ENCODE measurements around the gene CIITA. TPM values are rescaled to one million over a fixed set of nuclear protein-coding genes. Genes with fewer than 3 reads are reported as not detected.

CIITA gene
- total RNA-seq, 4 donors from 2014 or later, result 14.0 to 20.1 (median 17.9) TPM

- DNase-seq (ENCODE audit: low spot score in 2 of 2), result no peak
- H3K4me3 ChIP-seq (ENCODE audit: low read depth, poor library complexity, severe bottlenecking), result no peak overlapping the region
- intact Hi-C loops (cut with DNase I; ENCODE audit: low total_unique reads), result no loop called here
- WGBS, 2 donors, result 78 to 88% methylated on average over 6 of the region's 6 CpGs
- TF ChIP-seq CTCF (IDR thresholded peaks at IDR 0.05), result no peak
- TF ChIP-seq POLR2A (IDR thresholded peaks at IDR 0.05), result no peak
Observed at GRCh38 chr16:10867199-10867598, 9.8 kb upstream of the CIITA start.

GRCh38 chr16:10868104-10868595 is 8.9 kb upstream of the CIITA start:
- H3K4me3 ChIP-seq (ENCODE audit: low read depth, poor library complexity, severe bottlenecking), result no peak overlapping the region
- intact Hi-C loops (cut with DNase I; ENCODE audit: low total_unique reads), result no loop called here
- 69 to 73% methylated on average over 6 of the region's 6 CpGs for WGBS, 2 donors

DNA sequence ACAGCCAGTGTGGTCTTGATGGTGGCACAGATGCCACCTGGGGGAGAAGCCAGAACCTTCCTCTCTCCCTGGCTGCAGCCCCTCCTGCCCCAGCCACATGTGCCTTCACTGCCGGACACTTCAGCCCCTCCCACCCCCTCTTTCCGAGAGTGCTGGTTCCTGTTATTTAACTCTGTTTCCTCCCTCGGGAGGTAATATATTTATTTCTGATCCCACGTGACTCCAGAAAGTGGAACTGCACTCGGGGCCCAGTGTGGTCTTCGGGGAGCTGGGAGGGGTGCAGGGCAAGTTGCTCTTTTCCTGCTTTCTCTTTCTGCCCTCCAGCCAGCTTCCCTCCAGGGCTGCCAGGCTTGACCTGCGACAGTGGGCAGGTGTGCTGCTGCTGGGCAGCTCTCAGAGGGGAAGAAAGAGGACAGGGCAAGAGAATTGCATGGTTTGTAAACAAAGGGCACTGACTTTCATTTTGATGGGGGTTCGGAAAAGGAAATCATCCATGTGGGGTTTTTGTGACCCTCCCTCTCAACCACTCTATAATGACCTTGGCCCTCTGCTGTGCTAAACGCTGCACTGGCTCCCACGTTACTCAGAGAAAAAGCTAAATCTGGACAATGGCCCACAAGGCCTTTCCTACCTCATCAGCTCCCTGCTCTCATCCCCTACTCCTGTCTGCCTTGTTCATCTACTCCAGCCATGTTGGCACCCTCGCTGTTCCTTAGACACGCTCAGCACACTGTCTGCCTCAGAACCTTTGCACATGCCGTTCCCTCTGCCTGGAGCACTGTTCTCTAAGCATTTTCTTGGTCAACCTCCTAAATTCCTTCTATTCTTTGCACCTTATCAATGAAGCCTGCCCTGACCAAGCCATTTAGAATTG is 8.2 kb upstream of the CIITA start:
- 45 to 50% methylated on average over 13 of the region's 13 CpGs for WGBS, 2 donors
- no peak overlapping the region for H3K4me3 ChIP-seq (ENCODE audit: low read depth, poor library complexity, severe bottlenecking)
- TF ChIP-seq POLR2A (IDR thresholded peaks at IDR 0.05) (no peak), CTCF (IDR thresholded peaks at IDR 0.05) (no peak)
- intact Hi-C loops (cut with DNase I; ENCODE audit: low total_unique reads), result no loop called here
- DNase-seq (ENCODE audit: low spot score in 2 of 2), result no peak

More at GRCh38 chr16:10868104-10868595, 8.9 kb upstream of the CIITA start:
- no peak for DNase-seq (ENCODE audit: low spot score in 2 of 2)
- no peak for TF ChIP-seq CTCF (IDR thresholded peaks at IDR 0.05)
- no peak for TF ChIP-seq POLR2A (IDR thresholded peaks at IDR 0.05)

GRCh38 chr16:10870137-10870776 is 6.7 kb upstream of the CIITA start:
- no peak for DNase-seq (ENCODE audit: low spot score in 2 of 2)
- TF ChIP-seq POLR2A (IDR thresholded peaks at IDR 0.05) (no peak), CTCF (IDR thresholded peaks at IDR 0.05) (no peak)
- intact Hi-C loops (cut with DNase I; ENCODE audit: low total_unique reads), result no loop called here
- 74 to 81% methylated on average over 5 of the region's 5 CpGs for whole genome bisulfite sequencing, 2 donors
- H3K4me3 ChIP-seq (ENCODE audit: low read depth, poor library complexity, severe bottlenecking), result no peak overlapping the region

DNA sequence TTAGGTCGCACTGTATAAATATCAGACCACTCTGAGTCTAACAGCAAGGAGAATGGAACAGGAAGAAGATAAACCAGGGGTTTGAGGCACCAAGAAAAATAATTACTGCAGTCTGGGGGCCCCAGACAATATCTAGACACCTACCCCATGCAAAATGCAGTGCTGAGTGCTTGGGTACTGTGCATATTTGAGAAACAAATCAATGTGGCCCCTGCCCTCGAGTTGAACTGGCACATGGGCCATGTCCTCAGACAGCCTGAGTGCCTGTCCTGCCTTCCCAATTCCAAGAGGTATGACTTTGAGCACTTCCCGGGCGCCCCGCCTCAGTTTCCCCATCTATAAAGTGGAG is 6.2 kb upstream of the CIITA start:
- no peak for DNase-seq (ENCODE audit: low spot score in 2 of 2)
- H3K4me3 ChIP-seq (ENCODE audit: low read depth, poor library complexity, severe bottlenecking), result no peak overlapping the region
- WGBS, 2 donors, result 60 to 85% methylated on average over 5 of the region's 5 CpGs
- TF ChIP-seq POLR2A (IDR thresholded peaks at IDR 0.05), result no peak
- TF ChIP-seq CTCF (IDR thresholded peaks at IDR 0.05), result no peak
- intact Hi-C loops (cut with DNase I; ENCODE audit: low total_unique reads), result no loop called here

Measured in lower leg skin (tissue), 4 donors.